ENCODE data around the gene DIP2C.

DNA sequence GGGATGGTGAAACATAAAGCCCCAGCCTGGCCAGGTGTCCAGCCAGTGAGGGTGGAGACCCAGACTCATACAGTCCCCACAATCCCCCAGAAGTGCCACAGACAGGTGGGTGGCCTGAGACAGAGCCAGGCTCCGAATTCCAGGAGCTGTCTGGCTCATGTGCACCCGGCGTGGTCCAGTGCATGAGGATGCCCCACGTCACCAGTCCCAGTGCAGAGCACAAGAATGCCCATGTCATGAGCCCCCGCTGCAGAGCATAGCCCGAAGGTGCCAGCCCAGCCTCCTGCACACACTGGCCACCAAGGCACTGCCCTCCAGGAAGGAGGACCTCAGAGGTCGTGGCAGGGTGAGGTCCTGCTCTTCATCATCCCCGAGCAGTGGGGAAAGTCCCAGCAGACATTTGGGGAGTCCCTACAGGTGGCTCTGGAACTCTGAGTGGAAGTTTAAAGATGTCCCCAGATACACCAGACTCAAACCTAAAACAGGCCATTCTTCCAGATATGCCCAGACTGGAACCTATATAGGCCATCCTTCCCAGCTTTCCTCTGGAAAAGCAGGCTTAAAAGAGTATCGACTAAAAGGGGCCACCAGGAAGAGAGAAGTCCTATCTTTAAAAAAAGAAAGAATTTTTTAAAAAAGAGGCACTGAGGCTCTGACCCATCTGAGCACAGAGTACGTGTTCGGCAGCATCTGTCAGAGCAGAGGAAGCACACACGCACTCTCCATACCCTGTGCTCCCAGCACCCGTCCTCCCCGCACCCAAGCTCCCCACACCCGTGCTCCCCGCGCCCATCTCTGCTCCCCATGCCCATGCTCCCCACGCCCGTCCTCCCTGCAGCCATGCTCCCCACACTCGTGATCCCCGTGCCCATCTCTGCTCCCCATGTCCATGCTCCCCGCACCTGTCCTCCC, 11.5 kb downstream of the DIP2C start:
- TF ChIP-seq, protein P1, sequence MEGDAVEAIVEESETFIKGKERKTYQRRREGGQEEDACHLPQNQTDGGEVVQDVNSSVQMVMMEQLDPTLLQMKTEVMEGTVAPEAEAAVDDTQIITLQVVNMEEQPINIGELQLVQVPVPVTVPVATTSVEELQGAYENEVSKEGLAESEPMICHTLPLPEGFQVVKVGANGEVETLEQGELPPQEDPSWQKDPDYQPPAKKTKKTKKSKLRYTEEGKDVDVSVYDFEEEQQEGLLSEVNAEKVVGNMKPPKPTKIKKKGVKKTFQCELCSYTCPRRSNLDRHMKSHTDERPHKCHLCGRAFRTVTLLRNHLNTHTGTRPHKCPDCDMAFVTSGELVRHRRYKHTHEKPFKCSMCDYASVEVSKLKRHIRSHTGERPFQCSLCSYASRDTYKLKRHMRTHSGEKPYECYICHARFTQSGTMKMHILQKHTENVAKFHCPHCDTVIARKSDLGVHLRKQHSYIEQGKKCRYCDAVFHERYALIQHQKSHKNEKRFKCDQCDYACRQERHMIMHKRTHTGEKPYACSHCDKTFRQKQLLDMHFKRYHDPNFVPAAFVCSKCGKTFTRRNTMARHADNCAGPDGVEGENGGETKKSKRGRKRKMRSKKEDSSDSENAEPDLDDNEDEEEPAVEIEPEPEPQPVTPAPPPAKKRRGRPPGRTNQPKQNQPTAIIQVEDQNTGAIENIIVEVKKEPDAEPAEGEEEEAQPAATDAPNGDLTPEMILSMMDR (IDR thresholded peaks at IDR 0.05): no peak
- TF ChIP-seq EZH2 (IDR thresholded peaks at IDR 0.05): no peak

Measured in neural progenitor cell (in vitro differentiated cells).